ENCODE measurements around the gene ZNF84. TPM values are rescaled to one million over a fixed set of nuclear protein-coding genes. Genes with fewer than 3 reads are reported as not detected.

ZNF84 gene
- total RNA-seq (ENCODE audit: unreplicated experiment), result 76.7 TPM
- long read RNA-seq, full-length matches to known transcripts, result 5 of 13 reads
- long read RNA-seq, partial matches to known transcripts, result 1 of 13 reads
- long read RNA-seq, other reads (novel, unspliced or antisense), result 7 of 13 reads

DNA sequence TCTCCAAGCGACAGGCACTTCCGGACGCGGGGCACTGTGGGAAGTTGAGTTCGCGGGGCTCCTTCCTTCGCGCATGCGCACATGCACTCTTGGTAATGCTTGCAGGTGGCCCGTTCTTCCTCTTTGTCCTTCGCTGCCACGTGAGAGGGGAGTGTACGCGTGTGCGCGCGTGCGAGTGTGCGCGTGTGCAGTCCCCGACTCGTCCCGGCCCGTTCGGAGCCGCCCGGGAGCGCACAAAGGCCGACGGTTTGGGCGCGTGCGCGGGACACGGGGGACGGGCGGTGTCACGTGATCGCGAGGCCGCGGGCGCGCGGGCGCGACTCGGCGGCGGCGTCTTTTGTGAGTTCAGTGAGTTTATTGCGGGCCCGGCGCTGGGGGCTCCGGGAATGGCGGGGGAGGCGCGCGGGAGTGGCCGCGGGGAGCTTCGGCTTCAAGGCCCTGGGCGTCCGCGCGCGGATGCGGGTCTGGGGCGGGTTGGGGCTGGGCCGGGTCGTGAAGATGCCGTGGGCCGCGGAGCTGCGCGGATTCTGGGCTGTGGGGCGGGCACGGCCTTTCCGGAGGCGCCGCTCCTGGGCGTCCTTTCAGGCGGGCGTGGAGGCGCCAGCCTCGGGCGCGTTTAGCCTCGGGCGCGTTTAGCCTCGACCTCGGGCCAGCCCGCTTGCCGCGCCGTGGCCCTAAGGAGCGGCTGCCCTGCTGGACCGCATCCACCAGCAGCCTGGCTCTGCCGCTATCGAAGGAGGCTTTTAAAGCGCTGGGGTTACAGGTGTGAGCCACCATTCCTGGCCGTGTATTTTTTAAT is at the start of gene ZNF84:
TSS of gene ZNF84 (plus strand) at position 303 of the 799 bp plus-strand sequence. CDS start 3,959 bp downstream, outside the sequence.
- TF ChIP-seq CTCF (IDR thresholded peaks at IDR 0.05; ENCODE audit: partially characterized antibody, unreplicated experiment), result no peak
- peak within 1 kb of the TSS; percentile 92 for H3K4me3 Mint-ChIP-seq (ENCODE audit: unreplicated experiment)
- H3K36me3 Mint-ChIP-seq (ENCODE audit: unreplicated experiment), result peaks cover 38% of the 10 kb centered on the region
- peaks cover 22% of the 10 kb centered on the region for H3K9me3 Mint-ChIP-seq (ENCODE audit: unreplicated experiment)
- peak; percentile 98 for DNase-seq
- H3K27ac Mint-ChIP-seq (ENCODE audit: unreplicated experiment), result peak within 1 kb of the TSS; percentile 98
- peaks cover 11% of the 10 kb centered on the region for H3K27me3 Mint-ChIP-seq (ENCODE audit: unreplicated experiment)
- no peaks in the 10 kb centered on the region for H3K4me1 Mint-ChIP-seq (ENCODE audit: low read depth, unreplicated experiment)

DNA sequence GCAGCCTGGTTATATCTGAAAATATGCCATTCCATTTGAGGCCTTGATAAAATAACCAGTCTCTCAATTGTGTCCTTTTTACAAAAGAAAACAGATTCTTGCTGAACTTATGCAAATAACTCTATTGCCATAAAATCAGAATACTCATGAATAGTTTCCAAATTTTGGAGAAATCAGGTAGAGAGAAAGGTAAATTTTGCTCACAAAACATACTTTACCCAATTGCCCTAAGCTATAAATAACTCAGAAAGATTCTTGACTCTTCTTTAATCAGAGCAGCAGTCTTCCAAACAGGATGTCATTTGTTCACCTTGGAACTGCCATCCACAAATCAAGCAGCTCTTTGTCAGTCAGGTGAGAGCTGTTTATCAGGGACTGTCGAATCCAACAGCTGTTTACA is 38.6 kb upstream of the ZNF84 start:
- TF ChIP-seq CTCF (IDR thresholded peaks at IDR 0.05; ENCODE audit: partially characterized antibody, unreplicated experiment), result no peak
- no peaks in the 10 kb centered on the region for H3K4me1 Mint-ChIP-seq (ENCODE audit: low read depth, unreplicated experiment)
- H3K36me3 Mint-ChIP-seq (ENCODE audit: unreplicated experiment), result peaks cover 40% of the 10 kb centered on the region
- H3K9me3 Mint-ChIP-seq (ENCODE audit: unreplicated experiment), result peaks cover 22% of the 10 kb centered on the region
- H3K27me3 Mint-ChIP-seq (ENCODE audit: unreplicated experiment), result peaks cover 3% of the 10 kb centered on the region
- H3K27ac Mint-ChIP-seq (ENCODE audit: unreplicated experiment), result no peak overlapping the region
- no peak for DNase-seq
- H3K4me3 Mint-ChIP-seq (ENCODE audit: unreplicated experiment), result no peak overlapping the region

DNA sequence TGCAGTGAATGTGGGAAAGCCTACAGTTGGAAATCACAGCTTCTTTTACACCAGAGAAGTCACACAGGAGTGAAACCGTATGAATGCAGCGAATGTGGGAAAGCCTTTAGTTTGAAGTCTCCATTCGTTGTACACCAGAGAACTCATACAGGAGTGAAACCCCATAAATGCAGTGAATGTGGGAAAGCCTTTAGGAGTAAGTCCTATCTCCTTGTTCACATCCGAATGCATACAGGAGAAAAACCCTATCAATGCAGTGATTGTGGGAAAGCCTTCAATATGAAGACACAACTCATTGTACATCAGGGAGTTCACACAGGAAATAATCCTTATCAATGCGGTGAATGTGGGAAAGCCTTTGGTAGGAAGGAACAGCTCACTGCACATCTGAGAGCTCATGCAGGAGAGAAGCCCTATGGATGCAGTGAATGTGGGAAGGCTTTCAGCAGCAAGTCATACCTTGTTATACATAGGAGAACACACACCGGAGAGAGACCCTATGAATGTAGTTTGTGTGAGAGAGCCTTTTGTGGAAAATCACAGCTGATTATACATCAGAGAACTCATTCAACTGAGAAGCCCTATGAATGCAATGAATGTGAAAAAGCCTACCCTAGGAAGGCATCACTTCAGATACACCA is 26.5 kb upstream of the ZNF84 start:
- Mint-ChIP-seq H3K9me3 (ENCODE audit: unreplicated experiment) (peaks cover 22% of the 10 kb centered on the region), H3K27ac (ENCODE audit: unreplicated experiment) (no peak overlapping the region), H3K27me3 (ENCODE audit: unreplicated experiment) (peaks cover 2% of the 10 kb centered on the region), H3K36me3 (ENCODE audit: unreplicated experiment) (peaks cover 58% of the 10 kb centered on the region), H3K4me1 (ENCODE audit: low read depth, unreplicated experiment) (no peaks in the 10 kb centered on the region), H3K4me3 (ENCODE audit: unreplicated experiment) (no peak overlapping the region)
- TF ChIP-seq CTCF (IDR thresholded peaks at IDR 0.05; ENCODE audit: partially characterized antibody, unreplicated experiment), result no peak
- no peak for DNase-seq

DNA sequence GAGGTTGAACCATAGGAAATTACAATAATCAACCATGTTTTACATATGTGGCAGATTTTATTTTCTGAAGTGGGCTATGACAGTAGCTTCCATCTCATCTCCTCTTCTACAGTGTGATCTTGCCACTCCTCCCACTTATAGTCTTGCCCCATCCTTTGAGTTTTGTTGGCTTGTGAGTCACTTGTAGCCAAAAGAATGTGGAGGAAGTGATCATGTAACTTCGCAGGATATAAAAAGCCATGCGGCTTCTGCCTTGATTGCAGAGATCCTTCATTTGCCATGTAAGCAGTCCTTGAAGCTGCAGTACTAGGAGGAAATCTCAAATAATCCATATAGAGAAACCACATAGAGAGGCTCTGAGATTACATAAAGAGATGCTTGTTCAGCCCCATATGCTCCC is 13.7 kb upstream of the ZNF84 start:
- Mint-ChIP-seq H3K4me1 (ENCODE audit: low read depth, unreplicated experiment) (no peaks in the 10 kb centered on the region), H3K27me3 (ENCODE audit: unreplicated experiment) (no peaks in the 10 kb centered on the region), H3K36me3 (ENCODE audit: unreplicated experiment) (peaks cover 21% of the 10 kb centered on the region), H3K9me3 (ENCODE audit: unreplicated experiment) (peaks cover 4% of the 10 kb centered on the region), H3K27ac (ENCODE audit: unreplicated experiment) (no peak overlapping the region), H3K4me3 (ENCODE audit: unreplicated experiment) (no peak overlapping the region)
- TF ChIP-seq CTCF (IDR thresholded peaks at IDR 0.05; ENCODE audit: partially characterized antibody, unreplicated experiment), result no peak
- no peak for DNase-seq

DNA sequence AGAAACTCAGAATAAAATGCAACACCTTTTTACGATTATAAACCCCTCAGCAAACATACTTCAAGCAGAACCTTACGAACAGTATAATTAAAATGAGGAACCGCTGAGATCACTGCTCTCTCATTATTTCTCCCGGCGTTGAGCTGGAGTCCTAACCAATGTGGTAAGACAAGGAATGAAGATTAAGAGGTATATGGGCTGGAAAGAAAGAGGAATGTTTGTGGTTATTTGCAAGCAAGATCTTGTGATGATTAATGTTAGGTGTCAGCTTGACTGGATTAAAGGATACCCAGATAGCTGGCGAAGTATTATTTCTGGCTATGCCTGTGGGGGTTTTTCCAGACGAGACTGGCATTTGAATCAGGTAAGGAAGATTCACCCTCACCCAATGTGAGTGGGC is 10.3 kb upstream of the ZNF84 start:
- H3K4me3 Mint-ChIP-seq (ENCODE audit: unreplicated experiment), result no peak overlapping the region
- no peak for DNase-seq
- peaks cover 4% of the 10 kb centered on the region for H3K9me3 Mint-ChIP-seq (ENCODE audit: unreplicated experiment)
- H3K27ac Mint-ChIP-seq (ENCODE audit: unreplicated experiment), result no peak overlapping the region
- peaks cover 7% of the 10 kb centered on the region for H3K36me3 Mint-ChIP-seq (ENCODE audit: unreplicated experiment)
- TF ChIP-seq CTCF (IDR thresholded peaks at IDR 0.05; ENCODE audit: partially characterized antibody, unreplicated experiment), result no peak
- H3K27me3 Mint-ChIP-seq (ENCODE audit: unreplicated experiment), result no peaks in the 10 kb centered on the region
- H3K4me1 Mint-ChIP-seq (ENCODE audit: low read depth, unreplicated experiment), result no peaks in the 10 kb centered on the region

Measured in glutamatergic neuron (in vitro differentiated cells).